ENCODE data around the gene METTL26.

METTL26 gene

GRCh38 chr16:652454-653305 lies 16.6 kb upstream of the METTL26 start:
- H3K4me1 Mint-ChIP-seq (ENCODE audit: low read depth) = peaks cover 7% of the 10 kb centered on the region
- no peak overlapping the region for H3K27ac Mint-ChIP-seq
- no peaks in the 10 kb centered on the region for H3K9me3 Mint-ChIP-seq
- no peak overlapping the region for H3K4me3 Mint-ChIP-seq
- H3K36me3 Mint-ChIP-seq (ENCODE audit: low read depth) = peaks cover 6% of the 10 kb centered on the region
- no peaks in the 10 kb centered on the region for H3K27me3 Mint-ChIP-seq

GRCh38 chr16:651844-652243 lies 15.7 kb upstream of the METTL26 start:
- H3K27me3 Mint-ChIP-seq = no peaks in the 10 kb centered on the region
- no peaks in the 10 kb centered on the region for H3K9me3 Mint-ChIP-seq
- peaks cover 7% of the 10 kb centered on the region for H3K4me1 Mint-ChIP-seq (ENCODE audit: low read depth)
- H3K4me3 Mint-ChIP-seq = no peak overlapping the region
- peaks cover 6% of the 10 kb centered on the region for H3K36me3 Mint-ChIP-seq (ENCODE audit: low read depth)
- no peak overlapping the region for H3K27ac Mint-ChIP-seq

DNA sequence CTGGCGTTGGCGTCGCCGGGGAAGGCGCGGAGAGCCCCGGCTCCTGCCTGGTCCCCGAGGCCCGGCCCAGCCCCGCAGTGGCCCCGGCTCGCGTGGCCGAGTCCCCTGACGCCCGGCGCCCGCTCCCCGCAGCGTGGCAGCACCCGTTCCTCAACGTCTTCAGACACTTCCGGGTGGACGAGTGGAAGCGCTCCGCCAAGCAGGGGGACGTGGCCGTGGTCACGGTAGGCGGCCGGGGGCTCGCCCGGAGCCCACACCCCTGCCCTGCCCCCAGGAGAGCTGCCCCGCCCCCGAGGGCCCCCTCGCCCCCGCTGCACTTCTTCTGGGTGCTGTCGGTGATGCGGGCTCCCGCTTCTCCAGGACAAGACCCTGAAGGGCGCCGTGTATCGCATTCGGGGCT lies 13.5 kb upstream of the METTL26 start:
- Mint-ChIP-seq H3K27ac (peak overlapping the region; percentile 55), H3K36me3 (ENCODE audit: low read depth) (peaks cover 8% of the 10 kb centered on the region), H3K4me3 (peak overlapping the region; percentile 81), H3K9me3 (no peaks in the 10 kb centered on the region), H3K27me3 (no peaks in the 10 kb centered on the region), H3K4me1 (ENCODE audit: low read depth) (peaks cover 9% of the 10 kb centered on the region)

GRCh38 chr16:648781-649589 lies 12.9 kb upstream of the METTL26 start, which contains the start of gene WDR90:
Gene WDR90 (plus strand): TSS chr16:649365. CDS start chr16:649417, 52 bp downstream.
- Mint-ChIP-seq H3K9me3 (no peaks in the 10 kb centered on the region), H3K27me3 (no peaks in the 10 kb centered on the region), H3K4me3 (peak within 1 kb of the TSS; percentile 85), H3K4me1 (ENCODE audit: low read depth) (peaks cover 15% of the 10 kb centered on the region), H3K36me3 (ENCODE audit: low read depth) (peaks cover 12% of the 10 kb centered on the region), H3K27ac (peak within 1 kb of the TSS; percentile 88)

DNA sequence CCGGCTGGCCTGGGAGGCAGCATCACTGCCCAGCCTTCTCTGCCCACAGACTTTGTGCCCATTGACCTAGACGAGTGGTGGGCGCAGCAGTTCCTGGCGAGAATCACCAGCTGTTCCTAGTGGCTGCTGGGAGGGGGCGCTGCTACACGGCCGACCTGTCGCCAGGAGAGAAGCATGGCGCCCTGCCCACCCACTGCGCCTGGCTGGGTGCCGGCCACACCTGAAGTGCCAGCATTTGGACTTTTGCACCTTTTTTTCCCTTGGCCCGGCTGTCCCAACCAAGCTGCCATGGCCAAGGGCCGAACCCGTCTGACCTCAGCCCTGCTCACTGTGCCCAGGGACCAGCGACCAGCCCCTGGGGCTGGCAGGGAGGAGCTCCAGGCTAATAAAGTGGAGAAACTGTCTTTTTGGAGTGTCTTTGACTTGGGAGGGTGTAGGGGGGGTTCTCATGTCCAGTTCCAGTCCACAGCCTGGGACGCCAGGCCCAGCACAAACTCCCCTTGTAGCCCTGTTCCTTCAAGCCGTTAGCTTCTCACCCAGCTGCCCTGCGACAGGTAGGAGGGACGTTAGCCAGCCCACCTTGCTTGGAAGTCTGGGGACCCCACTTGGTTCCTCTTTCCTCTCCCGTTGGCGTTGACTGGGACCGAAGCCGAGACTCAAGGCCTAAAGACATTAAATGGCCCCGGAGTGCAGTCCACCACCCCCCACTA lies 12.1 kb upstream of the METTL26 start:
- Mint-ChIP-seq H3K27ac (peak overlapping the region; percentile 88), H3K4me3 (peak overlapping the region; percentile 85), H3K9me3 (no peaks in the 10 kb centered on the region), H3K27me3 (no peaks in the 10 kb centered on the region), H3K36me3 (ENCODE audit: low read depth) (peaks cover 10% of the 10 kb centered on the region), H3K4me1 (ENCODE audit: low read depth) (peaks cover 21% of the 10 kb centered on the region)

DNA sequence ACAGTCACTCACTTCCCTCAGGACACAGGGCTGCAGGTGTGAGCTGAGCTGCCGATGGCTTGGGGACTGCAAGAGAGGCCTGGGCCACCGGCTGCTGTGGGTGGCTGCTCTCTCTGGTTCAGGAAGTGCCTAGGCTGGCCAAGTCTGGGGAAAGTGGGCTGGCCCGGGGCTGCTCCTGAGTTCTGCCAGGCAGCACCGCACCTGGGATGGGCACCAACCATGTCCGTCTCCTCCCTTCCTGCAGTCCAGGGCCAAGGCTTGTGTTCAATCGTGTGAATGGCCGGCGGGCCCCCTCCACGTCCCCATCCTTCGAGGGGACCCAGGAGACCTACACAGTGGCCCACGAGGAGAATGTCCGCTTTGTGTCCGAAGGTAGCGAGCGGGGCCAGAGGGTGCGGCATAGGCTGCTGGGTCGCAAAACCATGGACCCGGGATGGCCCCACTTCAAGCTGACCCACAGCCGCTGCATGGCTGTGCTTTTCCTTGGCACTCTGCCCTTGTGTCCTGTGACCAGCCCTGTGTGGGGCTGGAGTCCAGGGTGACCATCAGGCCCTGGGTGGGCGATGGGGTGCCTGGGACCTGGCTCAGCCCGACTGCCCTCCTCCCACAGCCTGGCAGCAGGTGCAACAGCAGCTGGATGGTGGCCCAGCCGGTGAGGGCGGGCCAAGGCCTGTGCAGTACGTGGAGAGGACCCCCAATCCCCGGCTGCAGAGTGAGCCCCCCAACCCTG lies 11.2 kb upstream of the METTL26 start:
- H3K36me3 Mint-ChIP-seq (ENCODE audit: low read depth) = peaks cover 10% of the 10 kb centered on the region
- H3K4me1 Mint-ChIP-seq (ENCODE audit: low read depth) = peaks cover 24% of the 10 kb centered on the region
- H3K4me3 Mint-ChIP-seq = no peak overlapping the region
- H3K9me3 Mint-ChIP-seq = no peaks in the 10 kb centered on the region
- H3K27ac Mint-ChIP-seq = no peak overlapping the region
- no peaks in the 10 kb centered on the region for H3K27me3 Mint-ChIP-seq

DNA sequence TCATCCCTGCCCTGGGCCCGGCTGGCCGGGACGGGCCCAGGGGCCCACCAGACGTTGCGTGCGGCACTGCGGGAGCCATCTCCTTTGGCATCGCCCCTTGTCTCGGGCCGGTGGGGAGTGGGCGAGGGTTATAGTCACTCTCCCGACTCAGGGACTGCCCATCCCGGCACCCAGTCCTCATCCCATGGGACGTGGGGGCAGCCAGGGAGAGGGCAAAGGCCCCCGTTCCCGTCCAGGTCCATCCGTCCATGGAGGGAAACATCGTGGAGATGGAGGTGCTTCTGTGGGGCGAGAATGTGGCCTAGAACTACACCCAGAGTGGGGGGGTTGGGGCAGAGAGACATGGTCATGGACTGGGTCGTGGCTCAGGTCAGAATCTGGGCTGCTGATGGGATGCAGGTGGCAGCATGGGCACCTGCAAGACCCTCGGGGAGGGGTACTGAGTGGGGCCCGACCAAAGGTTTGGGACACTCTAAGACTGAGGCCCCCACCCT lies 10.6 kb upstream of the METTL26 start:
- Mint-ChIP-seq H3K9me3 (no peaks in the 10 kb centered on the region), H3K36me3 (ENCODE audit: low read depth) (peaks cover 10% of the 10 kb centered on the region), H3K27ac (peak overlapping the region; percentile 16), H3K27me3 (no peaks in the 10 kb centered on the region), H3K4me3 (no peak overlapping the region), H3K4me1 (ENCODE audit: low read depth) (peaks cover 24% of the 10 kb centered on the region)

DNA sequence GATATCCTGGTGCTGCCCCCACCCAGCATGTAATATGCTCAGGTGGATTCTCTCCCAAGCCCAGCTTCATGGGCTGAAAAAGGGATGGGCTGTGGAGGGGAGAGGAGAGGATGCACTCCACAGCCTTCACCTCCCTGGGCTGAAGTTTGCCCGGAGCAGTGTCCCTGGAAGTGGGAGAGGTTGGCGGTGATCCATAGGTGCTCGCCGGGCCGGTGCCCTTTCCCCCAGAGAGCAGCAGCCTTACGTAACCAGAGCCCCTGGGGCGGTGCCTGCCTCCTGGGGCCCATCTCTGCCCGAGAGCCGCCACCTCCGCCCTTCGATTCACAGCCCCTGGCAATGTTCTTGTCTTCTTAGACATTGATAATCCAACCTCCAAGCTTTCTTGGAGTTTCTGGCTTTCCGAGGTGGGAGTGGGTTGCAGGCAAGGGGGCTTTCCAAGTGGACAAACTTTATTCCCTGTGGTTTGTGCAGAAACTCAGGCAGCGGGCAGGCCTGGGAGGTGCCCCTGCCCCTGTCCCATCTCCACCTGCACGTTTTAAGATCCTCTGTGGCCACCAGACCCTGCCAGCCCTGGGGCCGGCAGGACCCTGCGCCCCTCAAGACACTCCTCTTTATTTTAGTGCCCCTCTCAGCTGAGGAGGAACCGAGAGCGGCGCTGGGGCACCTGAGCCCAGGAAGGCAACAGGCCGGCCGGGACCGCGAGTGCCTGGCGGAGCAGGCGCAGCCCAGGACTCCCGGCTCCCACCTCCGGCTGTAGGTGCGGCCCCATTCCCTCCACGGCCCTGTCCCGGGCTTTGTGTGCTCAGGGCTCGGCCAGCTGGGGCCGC lies 10.0 kb upstream of the METTL26 start:
- Mint-ChIP-seq H3K9me3 (no peaks in the 10 kb centered on the region), H3K36me3 (ENCODE audit: low read depth) (peaks cover 10% of the 10 kb centered on the region), H3K4me1 (ENCODE audit: low read depth) (peaks cover 24% of the 10 kb centered on the region), H3K27ac (no peak overlapping the region), H3K27me3 (no peaks in the 10 kb centered on the region), H3K4me3 (no peak overlapping the region)

GRCh38 chr16:644556-644955 lies 8.5 kb upstream of the METTL26 start:
- peaks cover 10% of the 10 kb centered on the region for H3K36me3 Mint-ChIP-seq (ENCODE audit: low read depth)
- H3K27me3 Mint-ChIP-seq = no peaks in the 10 kb centered on the region
- H3K27ac Mint-ChIP-seq = peak overlapping the region; percentile 16
- H3K4me3 Mint-ChIP-seq = peak overlapping the region; percentile 82
- peaks cover 26% of the 10 kb centered on the region for H3K4me1 Mint-ChIP-seq (ENCODE audit: low read depth)
- no peaks in the 10 kb centered on the region for H3K9me3 Mint-ChIP-seq

GRCh38 chr16:643050-643368 lies 6.9 kb upstream of the METTL26 start:
- Mint-ChIP-seq H3K36me3 (ENCODE audit: low read depth) (peaks cover 10% of the 10 kb centered on the region), H3K4me1 (ENCODE audit: low read depth) (peaks cover 22% of the 10 kb centered on the region), H3K9me3 (no peaks in the 10 kb centered on the region), H3K27ac (no peak overlapping the region), H3K4me3 (peak overlapping the region; percentile 82), H3K27me3 (no peaks in the 10 kb centered on the region)

GRCh38 chr16:642189-643049 lies 6.3 kb upstream of the METTL26 start:
- H3K4me1 Mint-ChIP-seq (ENCODE audit: low read depth) = peaks cover 20% of the 10 kb centered on the region
- peaks cover 10% of the 10 kb centered on the region for H3K36me3 Mint-ChIP-seq (ENCODE audit: low read depth)
- H3K9me3 Mint-ChIP-seq = no peaks in the 10 kb centered on the region
- H3K27me3 Mint-ChIP-seq = no peaks in the 10 kb centered on the region
- H3K4me3 Mint-ChIP-seq = peak overlapping the region; percentile 82
- H3K27ac Mint-ChIP-seq = peak overlapping the region; percentile 49

DNA sequence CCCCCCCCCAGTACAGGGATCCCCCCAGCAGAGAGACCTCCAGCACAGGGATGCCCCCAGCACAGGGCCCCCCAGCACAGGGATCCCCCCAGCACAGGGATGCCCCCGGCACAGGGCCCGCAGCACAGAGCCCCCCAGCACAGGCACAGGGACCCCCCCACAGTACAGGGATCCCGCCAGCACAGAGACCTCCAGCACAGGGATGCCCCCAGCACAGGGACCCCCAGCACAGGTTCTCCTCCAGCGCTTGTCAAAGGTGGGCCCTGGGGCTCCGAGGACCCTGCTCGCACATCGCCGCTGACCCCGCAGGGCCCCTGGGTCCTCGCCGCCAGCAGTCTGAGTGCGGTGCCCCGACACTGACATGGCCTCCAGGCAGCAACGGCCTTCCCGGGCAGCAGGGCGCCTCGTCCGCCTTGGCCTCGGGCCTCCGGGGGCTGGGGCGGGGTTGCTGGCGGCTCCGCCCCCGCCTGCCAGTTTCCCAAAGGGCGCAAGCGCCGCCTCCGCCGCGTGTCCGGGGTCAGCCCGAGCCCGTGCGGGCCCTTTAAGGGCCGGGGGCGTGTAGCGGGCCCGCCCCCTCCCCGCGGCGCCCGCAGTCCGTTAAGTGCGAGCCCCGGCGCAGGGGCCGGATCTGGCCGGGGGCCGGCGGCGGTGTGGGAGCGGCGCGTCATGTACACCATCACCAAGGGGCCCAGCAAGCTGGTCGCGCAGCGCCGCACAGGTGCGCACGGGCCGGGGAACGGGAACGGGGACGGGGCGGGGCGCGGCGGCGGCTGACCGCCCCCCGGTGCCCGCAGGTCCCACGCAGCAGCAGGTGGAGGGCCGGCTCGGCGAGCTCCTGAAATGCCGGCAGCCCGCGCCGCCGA lies 5.5 kb upstream of the METTL26 start, which contains the start of gene MCRIP2:
Gene MCRIP2 (plus strand): TSS at position 503 of the 863 bp plus-strand sequence. CDS start 164 bp downstream, at position 667.
- peak within 1 kb of the TSS; percentile 49 for H3K27ac Mint-ChIP-seq
- no peaks in the 10 kb centered on the region for H3K9me3 Mint-ChIP-seq
- peak within 1 kb of the TSS; percentile 82 for H3K4me3 Mint-ChIP-seq
- peaks cover 12% of the 10 kb centered on the region for H3K36me3 Mint-ChIP-seq (ENCODE audit: low read depth)
- H3K4me1 Mint-ChIP-seq (ENCODE audit: low read depth) = peaks cover 22% of the 10 kb centered on the region
- no peaks in the 10 kb centered on the region for H3K27me3 Mint-ChIP-seq
